ENCODE data around the gene MYBPC3.

GRCh38 chr11:47398551-47398950 lies 46.0 kb upstream of the MYBPC3 start:
- TF ChIP-seq CTCF (conservative IDR thresholded peaks at IDR 0.05; ENCODE audit: low read length) (no peak), EZH2phosphoT487 (IDR thresholded peaks at IDR 0.05; ENCODE audit: borderline replicate concordance) (no peak)

All from Loucy (cell line).